ENCODE measurements around the gene IL1RAP.

DNA sequence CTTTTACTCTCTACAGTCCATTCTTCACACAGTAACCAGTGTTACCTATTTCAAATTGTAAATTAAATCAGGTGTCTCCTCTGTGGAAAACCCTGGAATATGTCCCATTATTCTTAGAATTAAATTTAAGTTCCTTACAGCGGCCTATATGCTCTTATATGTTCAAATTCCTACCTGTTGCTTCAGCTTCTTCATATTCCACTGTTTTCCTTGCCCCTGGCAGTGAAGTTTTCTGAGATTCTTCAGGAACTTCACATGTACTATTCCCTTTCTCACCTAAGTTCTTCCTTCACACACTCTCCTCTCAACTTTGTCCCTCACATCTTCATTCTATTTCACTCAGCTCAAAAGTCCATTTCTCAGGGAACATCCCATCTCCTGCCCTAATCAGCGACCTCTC is 68.8 kb downstream of the IL1RAP start:
- TF ChIP-seq, protein P1, sequence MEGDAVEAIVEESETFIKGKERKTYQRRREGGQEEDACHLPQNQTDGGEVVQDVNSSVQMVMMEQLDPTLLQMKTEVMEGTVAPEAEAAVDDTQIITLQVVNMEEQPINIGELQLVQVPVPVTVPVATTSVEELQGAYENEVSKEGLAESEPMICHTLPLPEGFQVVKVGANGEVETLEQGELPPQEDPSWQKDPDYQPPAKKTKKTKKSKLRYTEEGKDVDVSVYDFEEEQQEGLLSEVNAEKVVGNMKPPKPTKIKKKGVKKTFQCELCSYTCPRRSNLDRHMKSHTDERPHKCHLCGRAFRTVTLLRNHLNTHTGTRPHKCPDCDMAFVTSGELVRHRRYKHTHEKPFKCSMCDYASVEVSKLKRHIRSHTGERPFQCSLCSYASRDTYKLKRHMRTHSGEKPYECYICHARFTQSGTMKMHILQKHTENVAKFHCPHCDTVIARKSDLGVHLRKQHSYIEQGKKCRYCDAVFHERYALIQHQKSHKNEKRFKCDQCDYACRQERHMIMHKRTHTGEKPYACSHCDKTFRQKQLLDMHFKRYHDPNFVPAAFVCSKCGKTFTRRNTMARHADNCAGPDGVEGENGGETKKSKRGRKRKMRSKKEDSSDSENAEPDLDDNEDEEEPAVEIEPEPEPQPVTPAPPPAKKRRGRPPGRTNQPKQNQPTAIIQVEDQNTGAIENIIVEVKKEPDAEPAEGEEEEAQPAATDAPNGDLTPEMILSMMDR (conservative IDR thresholded peaks at IDR 0.05; ENCODE audit: low read length), result no peak
- TF ChIP-seq EZH2phosphoT487 (IDR thresholded peaks at IDR 0.05; ENCODE audit: borderline replicate concordance), result no peak
